ENCODE results near the gene KPNB1. TPM values are rescaled to one million over a fixed set of nuclear protein-coding genes. Genes with fewer than 3 reads are reported as not detected.

Gene KPNB1
- polyA plus RNA-seq, 3 donors: 228 to 300 (median 256) TPM

GRCh38 chr17:47703191-47703591, 53.5 kb downstream of the KPNB1 start:
- DNase-seq (ENCODE audit: extremely low read depth in 1 of 11, low read depth in 9 of 11, low spot score in 4 of 11): no peak

- no peak for DNase-seq (ENCODE audit: extremely low read depth in 1 of 11, low read depth in 9 of 11, low spot score in 4 of 11)
Observed at GRCh38 chr17:47703671-47704070, 54.0 kb downstream of the KPNB1 start.

GRCh38 chr17:47704116-47704515, 54.4 kb downstream of the KPNB1 start:
- DNase-seq (ENCODE audit: extremely low read depth in 1 of 11, low read depth in 9 of 11, low spot score in 4 of 11): no peak

DNA sequence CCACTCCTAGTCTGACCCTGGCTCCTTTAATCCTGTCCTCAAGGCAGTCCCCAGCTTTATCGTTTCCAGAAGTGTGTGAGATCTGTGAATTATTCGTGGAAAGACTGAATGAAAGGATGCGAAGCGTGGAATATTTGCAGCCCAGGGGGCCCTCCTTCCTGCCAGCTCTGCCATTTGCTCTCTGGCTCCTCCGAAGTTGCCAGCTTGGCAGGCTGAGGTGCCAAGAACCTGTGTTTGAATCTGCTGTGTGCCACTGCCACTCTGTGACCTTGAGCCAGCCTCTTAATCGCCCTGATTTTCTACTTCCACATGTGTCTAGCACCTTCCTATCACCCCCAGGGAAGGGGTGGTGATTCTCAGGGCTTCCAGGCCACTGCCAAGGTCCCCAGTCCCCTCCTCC, 55.0 kb downstream of the KPNB1 start:
- DNase-seq (ENCODE audit: extremely low read depth in 1 of 11, low read depth in 9 of 11, low spot score in 4 of 11): no peak

GRCh38 chr17:47705536-47706530, 56.1 kb downstream of the KPNB1 start:
- no peak for DNase-seq (ENCODE audit: extremely low read depth in 1 of 11, low read depth in 9 of 11, low spot score in 4 of 11)

DNA sequence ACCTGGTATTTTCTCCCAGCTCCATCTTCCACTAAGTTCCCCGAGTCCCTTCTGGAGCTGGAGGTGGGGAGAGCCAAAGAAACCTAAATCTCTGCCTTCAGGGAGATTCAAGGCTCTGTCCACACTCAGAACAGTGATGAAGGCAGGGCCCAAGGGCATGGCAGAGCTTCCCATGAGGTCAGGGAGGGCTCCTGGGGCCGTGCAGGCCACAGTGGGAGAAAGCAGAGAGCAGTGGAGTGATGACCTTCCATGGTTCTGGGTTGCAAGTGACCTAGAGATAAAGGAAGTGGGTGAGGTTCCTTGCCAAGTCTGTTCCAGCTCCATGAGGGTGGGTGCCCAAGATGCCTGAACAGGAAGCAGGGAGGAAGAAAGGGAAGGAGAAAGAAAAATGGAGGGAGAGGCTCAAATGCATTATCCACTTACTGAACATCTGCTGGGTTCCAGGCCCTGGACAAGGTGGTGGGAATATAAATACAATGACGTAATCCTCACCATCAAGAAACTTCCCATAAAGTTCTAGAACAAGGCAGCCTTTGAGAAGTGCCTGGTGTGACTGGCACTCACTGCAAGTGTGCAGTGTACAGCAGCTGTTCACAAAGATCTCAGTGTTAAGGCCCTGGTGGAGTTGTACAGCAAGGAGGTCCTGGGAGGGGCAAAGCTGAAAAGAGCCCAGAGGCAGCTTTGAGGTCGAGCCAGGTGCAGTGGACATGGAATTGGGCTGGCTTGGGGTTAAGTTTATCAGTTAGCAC, 57.5 kb downstream of the KPNB1 start:
- DNase-seq (ENCODE audit: extremely low read depth in 1 of 11, low read depth in 9 of 11, low spot score in 4 of 11): no peak

DNA sequence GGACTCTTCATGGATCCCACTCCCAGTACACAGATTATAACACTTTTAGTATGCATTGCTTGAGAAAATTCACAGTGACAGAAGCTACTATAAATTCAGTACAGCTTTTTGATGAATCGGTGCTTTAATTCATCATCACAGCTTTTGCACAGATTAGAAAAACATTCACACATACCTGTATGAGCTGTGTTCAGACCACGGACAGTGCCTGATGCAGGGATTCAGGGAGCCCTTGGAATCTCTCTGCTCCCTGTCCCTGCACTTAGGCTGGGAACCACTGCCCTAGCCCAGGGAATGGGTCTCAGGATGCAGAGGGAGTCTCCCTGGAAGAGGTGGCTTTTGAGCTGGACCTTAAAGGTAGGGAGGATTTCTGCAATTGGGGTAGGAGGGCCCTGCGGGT, 58.2 kb downstream of the KPNB1 start:
- DNase-seq (ENCODE audit: extremely low read depth in 1 of 11, low read depth in 9 of 11, low spot score in 4 of 11): no peak

DNA sequence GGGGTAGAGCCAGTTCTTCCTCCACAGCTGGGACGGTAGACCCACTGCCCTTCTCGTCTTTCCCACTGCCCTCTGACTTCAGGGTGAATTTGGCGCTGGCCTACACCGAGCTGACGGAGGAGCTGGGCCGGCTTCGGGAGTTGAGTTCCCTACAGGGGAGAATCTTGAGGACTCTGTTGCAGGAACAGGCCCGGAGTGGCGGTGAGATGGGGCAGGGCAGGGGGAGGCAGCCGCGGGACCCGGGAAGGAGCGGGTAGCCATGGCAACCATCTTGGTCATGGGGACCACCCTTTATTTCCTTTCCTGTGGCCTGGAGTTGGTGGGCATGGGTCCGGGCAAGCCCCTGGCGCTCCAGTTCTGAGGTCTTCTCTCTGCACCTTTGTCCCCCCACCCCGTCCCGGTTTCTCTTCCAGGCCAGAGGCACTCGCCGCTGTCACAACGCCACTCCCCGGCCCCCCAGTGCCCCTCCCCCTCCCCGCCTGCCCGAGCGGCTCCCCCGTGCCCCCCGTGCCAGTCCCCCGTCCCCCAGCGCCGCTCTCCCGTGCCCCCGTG, 58.7 kb downstream of the KPNB1 start:
- no peak for DNase-seq (ENCODE audit: extremely low read depth in 1 of 11, low read depth in 9 of 11, low spot score in 4 of 11)

- DNase-seq (ENCODE audit: extremely low read depth in 1 of 11, low read depth in 9 of 11, low spot score in 4 of 11): no peak
Observed at GRCh38 chr17:47708864-47709541, 59.3 kb downstream of the KPNB1 start.

DNA sequence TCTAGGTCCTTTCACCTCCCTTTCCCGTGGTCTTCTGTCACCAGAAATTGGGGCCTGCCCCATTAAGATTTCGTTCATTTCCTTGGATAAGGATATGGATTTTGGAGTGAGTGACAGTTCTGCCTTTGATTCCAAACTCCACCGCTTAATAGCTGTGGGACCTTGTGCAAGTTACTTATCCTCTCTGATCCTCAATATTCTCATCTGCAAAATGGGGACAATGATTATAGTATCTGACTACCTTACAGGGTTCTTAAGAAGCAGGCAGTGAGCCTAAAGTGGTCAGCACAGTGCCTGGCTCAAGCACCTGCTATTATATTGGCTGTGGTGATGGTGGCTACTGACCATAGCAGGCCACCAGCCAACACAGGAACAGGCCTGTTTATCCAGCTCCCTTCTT, 59.9 kb downstream of the KPNB1 start:
- DNase-seq (ENCODE audit: extremely low read depth in 1 of 11, low read depth in 9 of 11, low spot score in 4 of 11): no peak

GRCh38 chr17:47711366-47712099, 61.8 kb downstream of the KPNB1 start:
- no peak for DNase-seq (ENCODE audit: extremely low read depth in 1 of 11, low read depth in 9 of 11, low spot score in 4 of 11)

DNA sequence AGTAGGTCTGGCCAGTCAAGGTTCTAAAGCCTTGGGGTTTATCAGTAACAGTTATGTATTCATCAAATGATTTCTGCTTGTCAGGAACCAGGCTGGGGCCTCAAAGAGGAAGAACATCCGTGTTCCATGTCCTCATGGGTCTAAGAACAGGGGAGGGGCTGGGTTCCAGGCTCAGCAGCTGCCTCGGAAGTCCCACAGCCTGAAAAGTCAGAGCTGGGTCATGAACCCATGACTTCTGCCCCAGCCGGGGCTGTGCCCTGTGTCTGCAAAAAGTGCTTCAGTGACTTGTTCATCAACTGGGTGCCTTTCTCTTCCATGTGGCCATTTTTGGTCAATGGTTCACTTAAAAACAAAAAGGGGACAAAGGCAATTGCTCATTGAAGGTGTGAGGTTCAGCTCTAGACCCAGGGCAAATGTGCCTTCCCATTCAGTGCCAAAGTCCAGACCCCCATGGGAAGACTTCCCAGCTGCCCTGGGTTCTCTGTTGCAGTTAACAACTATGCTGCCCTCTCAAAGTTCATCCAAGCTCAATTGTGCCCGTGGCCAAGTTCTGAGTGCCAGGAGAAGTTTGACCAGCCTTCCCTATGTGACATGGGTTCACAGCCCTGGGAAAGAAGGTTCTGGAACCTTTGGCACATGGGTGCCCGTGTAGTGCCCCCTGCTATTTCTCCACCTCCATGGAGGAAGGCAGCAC, 62.8 kb downstream of the KPNB1 start:
- no peak for DNase-seq (ENCODE audit: extremely low read depth in 1 of 11, low read depth in 9 of 11, low spot score in 4 of 11)

DNA sequence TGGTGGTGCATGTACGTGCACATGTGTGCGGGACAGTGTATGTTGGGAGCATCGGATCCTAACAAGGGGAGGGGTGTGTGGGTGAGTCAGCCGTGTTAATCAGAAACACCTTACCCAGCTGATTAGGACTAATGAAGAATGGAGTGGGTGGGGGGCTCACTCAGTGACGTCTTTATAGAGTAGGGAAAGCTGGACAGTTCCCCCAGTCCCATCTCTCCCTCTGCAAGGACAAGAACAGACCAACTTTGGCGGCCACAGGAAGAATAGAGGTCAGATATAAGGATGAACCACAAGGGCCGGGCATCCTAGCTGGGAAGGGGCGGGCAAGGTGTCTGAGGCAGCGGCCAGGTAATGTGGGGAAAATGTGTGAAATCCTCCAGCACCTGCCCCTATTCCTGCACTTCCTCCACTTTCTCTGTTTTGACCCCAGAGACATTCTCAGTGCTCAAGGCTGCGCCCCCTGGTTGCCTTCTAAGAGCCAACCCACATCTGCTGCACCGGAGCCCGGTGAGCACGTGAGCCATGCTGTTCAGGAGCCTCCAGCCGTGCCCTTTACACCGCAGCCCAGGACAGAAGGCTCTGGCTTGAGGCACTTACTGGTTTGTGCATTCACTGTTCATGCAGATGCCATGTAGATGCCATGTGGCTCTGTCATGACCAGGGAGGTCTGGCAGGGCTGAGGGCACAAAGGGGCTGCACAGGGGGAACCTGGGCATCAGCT, 64.4 kb downstream of the KPNB1 start:
- DNase-seq (ENCODE audit: extremely low read depth in 1 of 11, low read depth in 9 of 11, low spot score in 4 of 11): no peak

- no peak for DNase-seq (ENCODE audit: extremely low read depth in 1 of 11, low read depth in 9 of 11, low spot score in 4 of 11)
Observed at GRCh38 chr17:47714773-47715396, 65.2 kb downstream of the KPNB1 start.

GRCh38 chr17:47715669-47716325, 66.1 kb downstream of the KPNB1 start:
- no peak for DNase-seq (ENCODE audit: extremely low read depth in 1 of 11, low read depth in 9 of 11, low spot score in 4 of 11)

GRCh38 chr17:47716375-47716774, 66.7 kb downstream of the KPNB1 start:
- DNase-seq (ENCODE audit: extremely low read depth in 1 of 11, low read depth in 9 of 11, low spot score in 4 of 11): no peak

DNA sequence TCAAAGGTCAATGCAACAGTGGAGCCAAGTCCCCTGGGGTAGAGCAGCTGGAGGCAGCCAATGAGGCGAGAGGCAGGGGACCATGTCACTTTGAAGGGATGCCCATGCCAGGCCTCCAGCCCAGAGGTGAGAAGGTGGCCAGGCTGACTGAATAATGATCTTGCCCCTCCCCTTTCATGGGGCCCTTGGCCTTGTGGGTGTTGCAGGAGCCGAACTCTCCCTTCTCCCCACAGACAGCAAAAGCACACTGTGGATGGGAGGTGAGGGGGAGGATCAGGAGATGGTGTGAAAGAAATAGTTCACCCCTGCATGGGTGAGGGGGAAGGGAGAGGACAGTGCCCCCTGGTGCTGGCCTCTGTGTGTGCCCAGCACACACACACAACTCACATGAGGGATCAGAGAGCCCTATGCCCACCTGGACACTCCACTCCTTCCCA, 67.6 kb downstream of the KPNB1 start:
- DNase-seq (ENCODE audit: extremely low read depth in 1 of 11, low read depth in 9 of 11, low spot score in 4 of 11): no peak
